Measurements from ENCODE around the gene QRICH2.
A peak's percentile ranks its signal among the peaks of the same experiment; 100 is the strongest.
"Not testable (repeated sequence)": the region's sequence is repeated elsewhere in the genome, so short reads cannot be mapped to it uniquely, and the experiment has no call there.

QRICH2 gene

DNA sequence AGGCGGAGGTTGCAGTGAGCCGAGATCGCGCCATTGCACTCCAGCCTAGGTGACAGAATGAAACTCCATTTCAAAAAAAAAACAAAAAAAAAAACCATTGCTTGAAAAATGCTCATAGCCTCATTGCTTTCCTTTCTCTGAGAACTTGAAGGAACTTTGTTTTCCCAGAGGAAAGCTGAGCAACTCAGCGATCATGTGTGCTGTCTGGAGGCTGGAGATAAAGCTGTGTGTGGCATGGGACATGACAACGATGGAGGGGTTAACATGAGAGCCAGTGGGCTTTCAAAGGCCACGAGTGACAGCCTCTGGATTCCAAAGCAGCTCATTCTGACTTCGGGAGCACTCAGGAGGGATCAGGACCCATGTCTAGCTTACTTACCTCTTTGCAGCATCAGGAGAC is 21.6 kb upstream of the QRICH2 start:
- DNase-seq: no peak

DNA sequence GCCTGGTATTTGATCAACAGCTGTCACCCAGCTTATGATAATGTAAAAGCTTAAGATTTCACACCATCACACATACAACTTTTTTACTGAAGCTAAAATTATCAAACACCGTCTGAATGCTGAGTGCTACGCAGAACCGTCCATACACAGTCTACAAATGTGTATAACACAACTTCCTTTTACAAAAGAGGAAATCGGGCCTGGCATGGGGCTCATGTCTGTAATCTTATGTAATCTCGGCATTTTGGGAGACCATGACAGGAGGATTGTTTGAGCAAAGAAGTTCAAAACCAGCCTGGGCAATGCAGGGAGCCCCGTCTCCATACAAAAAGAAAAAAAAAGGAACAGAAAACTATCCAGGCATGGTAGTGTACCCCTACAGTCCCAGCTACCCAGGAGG is 19.6 kb upstream of the QRICH2 start:
- no peak for DNase-seq

DNA sequence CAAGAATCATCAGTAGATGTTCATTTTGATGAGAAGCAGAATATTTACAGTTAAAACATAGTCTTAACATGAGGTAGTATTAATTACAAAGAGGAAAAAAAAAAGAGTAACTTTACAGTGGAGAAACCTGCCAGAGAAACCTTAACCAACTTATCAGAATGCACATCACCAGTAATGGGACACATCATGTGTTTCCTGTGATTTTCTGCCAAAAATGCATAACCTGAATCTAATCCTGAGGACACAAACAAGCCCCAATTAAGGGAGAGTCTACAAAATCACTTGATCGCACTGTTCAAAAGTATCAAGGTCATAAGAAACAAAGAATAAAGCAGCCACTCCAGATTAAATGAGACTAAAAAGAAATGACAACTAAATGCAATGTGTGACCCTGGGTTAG is 18.2 kb upstream of the QRICH2 start:
- DNase-seq: no peak

DNA sequence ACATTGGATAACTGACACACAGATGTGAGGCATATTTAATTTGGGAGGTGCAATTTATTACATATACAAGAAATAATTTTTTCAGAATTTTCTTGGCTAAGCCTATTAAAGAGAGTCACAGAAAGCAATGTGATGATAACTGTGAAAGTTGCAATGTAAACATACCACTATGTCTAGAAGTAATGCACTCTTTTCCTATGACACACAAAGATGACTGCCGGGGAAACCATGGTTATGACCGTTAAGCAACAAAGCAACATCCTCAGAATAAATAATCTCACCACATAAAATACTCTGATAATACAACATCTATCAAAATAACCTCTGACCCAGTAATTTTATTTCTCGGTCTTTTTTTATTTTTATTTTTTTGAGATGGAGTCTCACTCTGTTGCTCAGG is 10.5 kb upstream of the QRICH2 start:
- no peak for DNase-seq

DNA sequence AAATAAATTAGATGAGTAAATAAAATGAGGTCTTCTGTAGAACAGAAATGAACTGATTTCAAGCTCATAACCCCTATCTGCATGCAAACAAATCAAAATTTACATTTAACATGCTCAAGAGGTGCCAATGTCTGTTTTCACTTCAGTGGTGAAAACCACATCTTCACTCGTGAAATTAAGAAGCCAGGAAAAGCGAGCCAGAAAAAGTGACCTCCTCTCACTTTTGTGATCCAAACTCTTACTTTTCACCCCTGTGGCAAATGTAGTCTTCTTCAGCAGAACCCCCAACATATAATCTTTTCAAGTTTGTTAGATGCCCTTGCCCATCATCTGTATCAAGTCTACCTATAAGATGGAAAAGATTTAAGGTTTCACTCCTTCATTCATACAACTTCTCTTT is 9.5 kb upstream of the QRICH2 start:
- no peak for DNase-seq

DNA sequence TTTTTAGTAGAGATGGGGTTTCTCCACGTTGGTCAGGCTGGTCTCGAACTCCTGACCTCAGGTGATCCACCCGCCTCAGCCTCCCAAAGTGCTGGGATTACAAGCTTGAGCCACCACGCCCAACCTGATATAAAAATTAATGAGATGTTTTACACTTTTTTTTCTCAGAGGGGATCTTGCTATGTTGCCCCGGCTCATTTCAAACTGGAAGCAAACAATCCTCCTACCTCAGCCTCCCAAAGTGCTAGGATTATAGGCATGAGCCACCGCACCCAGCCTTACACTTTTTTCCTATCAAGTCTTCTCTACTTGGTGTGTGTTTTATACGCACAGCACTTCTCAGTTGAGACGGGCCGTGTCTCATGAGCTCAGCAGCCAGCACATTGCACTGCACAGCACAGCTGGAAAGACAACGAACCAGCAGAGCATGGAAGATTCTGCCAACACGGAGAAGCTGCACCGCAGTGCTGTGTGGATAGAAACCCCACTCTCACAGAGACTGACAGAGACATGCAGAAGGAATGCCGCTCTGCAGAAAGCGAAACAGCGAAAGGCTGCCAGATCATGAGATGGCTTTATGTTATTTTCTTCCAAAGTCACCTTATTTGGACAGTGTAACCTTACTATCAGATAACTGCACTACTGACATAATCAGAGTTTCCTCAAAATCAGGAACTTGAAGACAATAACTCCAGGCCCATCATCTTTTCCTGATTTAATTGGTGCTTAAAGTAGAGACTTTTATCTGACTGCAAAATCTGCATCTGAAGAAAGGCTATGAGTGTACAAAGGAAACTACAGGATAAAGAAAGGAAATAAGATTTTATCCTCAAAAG is 6.5 kb upstream of the QRICH2 start:
- DNase-seq: no peak

DNA sequence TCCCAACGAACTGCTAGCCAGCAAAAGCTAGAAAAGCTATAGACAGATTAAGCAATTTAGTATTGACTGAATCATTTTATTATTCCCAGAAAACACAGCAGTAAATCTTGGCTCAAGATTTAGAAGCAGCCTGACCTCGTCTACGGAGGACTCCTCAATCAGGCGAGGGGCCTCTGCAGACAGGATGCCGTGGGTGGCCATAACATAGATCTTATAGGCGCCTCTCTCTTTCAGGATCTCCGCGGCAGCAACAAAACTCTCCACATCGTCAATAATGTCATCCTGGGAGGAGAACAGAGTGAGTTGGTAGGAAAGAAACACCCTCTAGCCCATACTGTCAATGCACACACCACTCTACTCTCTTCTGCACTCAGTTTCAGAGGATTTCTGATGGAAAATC is 4.7 kb upstream of the QRICH2 start:
- DNase-seq: no peak

DNA sequence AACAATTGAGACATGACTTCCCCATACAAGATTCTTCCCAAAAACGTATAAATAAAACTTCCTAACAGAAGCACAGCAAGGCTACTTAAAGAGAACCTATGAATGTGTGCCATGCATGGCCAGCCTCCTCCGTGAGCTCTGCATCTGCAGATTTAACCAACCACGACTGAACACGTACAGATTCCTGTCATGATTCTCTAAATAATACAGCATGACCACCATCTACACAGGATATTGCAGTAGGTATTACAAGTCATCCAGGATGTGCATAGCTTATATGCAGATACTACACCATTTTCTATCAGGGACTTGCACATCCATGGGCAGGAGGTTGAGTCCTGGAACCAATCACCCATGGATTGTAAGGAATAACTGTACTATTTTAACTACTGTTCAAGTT is 1.4 kb upstream of the QRICH2 start:
- no peak for DNase-seq

DNA sequence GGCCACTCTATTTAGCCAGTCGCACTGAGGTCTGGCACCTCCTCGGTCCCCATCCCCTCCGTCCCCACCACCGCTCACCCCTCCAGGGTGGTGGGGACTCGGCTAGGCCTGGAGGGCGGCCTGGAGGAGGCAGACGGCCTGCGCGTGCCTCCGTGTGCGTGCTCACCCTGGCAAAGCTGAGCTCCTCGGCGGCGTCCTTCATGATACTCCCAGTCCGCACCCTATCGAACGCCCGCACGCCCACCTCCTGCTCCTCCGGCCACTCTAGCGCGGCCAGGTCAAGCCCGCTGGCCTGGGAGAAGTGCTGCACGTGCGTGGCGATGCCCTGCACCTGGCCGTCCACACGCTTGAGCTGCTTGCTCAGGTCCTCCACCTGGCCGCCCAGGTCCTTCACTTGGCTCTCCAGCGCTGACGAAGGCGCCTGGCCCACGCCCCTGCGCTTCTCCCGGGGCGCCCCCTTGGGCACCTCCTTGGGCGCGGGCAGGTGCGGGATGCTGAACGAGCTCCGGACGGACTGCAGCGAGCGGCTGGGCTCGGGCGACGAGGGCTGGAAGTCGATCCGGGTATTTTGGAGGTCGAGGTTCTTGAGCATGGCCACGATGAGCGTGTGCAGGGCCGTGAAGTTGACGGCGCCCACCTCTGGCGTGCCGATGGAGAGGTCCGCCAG is 644 bp downstream of the QRICH2 start:
- no peak for DNase-seq

DNA sequence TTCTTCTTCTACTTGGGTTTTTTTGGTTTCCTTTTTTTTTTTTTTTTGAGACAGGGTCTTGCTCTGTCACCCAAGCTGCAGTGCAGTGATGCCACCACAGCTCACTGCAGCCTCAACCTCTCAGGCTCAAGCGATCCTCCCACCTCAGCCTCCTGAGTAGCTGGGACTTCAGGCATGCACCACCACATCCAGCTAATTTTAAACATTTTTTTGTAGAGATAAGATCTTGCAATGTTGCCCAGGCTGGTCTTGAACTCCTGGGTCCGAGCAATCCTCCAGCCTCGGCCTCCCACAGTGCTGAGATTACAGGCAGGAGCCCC is 3.0 kb downstream of the QRICH2 start:
- DNase-seq: not testable (repeated sequence)

DNA sequence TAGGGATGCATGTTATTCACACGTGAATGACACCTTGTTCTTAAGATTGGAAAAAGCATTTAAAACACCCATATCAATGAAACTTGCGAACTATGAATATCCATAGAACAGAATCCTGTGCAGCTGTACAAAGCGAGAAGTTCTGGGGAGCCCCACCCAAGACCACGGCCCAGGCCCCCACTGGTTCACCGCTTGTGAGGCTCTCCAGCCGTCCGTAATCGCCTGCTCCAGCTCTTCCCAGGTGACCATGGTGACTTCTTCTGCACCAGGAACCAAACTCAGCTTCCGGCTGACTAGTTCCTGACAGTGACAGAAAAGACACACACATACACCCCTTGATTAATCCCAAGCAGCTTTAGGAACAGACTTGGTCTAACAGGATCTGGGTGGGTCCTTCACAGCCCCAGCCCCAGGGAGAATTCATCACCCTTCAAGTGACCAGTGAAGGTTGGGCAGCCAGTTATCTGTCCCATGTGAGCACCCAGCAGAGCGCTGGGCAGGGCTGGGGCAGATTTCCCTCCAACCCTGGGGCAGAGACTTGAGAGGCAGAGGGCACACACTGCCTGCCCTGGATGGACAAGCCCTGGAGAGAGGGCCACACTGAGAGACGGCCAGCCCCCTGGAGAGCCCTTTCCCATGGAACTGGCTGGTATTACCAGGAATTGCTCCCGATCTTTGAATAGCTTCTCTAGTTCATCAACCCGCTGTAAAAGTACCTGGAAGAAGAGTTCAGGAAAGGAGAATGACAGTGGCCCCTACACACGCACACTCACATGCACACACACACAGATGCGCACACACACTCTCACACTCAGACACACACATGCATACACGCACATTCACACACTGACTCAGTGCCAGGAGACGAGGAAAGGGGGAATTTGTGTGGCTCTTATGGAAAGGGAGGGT is 3.6 kb downstream of the QRICH2 start:
- DNase-seq: no peak

DNA sequence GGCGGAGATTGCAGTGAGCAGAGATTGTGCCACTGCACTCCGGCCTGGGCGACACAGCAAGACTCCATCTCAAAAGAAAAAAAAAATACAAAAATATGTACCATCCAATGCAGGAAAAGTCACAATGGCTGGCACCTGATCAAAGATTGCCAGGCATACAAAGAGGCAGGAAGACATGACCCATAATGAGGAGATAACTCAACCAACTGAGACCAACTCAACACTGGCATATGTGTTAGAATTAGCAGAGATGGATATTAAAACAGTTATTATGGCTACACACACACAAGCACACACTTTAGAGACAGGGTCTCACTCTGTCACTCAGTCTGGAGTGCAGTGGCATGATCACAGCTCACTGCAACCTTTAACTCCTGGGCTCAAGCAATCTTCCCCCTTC is 10.6 kb downstream of the QRICH2 start:
- DNase-seq: no peak

DNA sequence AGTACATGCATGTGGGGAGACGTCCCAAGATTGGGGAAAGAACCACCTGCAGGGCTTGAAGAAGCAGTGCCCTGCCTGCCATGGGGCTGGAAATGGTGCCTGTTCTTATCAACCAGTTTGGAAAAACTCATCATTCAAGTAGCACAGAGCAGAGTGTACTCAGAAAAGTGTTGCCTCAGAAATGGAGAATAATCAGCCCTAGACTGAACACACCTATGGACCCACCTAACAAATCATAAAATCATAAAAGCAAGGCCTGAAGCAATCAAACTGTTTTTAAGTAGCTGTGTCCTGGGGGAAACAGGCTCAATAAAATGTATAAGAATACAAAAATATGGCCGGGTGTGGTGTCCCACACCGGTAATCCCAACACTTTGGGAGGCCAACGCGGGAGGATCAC is 11.2 kb downstream of the QRICH2 start:
- no peak for DNase-seq

DNA sequence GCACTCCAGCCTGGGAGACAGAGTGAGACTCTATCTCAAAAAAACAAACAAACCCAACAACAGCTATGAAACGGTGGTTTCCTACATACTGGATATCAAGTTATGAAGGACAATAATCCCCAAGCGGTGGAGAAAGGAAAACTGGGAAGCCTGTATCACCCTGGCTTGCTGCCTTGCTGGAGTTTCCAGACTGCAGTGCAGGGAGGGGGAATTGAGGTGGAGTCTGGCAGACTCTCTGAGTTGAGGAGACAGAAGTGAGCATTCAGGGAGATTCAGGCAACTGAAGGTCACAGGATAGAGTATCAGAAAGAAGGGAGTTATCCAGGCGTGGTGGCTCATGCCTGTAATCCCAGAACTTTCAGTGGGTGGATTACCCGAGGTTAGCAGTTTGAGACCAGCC is 11.9 kb downstream of the QRICH2 start:
- no peak for DNase-seq

DNA sequence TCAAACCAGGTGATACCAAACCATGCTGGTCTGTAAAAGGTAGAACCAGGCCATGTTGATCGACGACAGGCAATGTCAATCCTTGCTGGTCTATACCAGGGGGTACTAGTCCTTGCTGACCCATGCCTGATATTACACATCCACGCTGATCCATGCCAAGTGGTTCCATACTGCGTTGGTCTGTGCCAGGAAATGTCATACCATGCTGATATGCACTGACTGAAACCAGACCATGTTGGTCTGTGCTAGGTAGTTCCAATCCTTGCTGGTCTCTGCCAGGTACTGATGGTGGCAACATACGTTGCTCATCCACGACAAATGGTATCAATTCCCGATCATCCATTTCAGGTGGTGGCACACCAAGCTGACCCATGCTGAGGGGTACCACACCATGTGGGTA is 15.0 kb downstream of the QRICH2 start:
- no peak for DNase-seq

DNA sequence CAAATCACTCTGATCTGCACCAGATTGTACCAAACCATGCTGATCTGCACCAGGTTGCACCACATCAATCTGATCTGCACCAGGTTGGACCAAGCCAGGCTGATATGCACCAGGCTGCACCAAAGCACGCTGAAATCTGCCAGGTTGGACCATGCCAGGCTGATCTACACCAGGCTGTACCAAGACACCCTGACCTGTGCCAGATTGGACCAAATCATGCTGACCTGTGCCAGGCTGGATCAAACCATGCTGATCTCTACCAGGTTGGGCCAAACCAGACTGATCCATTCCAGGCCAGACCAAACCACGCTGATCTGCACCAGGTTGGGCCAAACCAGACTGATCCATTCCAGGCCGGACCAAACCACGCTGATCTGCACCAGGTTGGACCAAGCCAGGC is 15.5 kb downstream of the QRICH2 start:
- DNase-seq: no peak

DNA sequence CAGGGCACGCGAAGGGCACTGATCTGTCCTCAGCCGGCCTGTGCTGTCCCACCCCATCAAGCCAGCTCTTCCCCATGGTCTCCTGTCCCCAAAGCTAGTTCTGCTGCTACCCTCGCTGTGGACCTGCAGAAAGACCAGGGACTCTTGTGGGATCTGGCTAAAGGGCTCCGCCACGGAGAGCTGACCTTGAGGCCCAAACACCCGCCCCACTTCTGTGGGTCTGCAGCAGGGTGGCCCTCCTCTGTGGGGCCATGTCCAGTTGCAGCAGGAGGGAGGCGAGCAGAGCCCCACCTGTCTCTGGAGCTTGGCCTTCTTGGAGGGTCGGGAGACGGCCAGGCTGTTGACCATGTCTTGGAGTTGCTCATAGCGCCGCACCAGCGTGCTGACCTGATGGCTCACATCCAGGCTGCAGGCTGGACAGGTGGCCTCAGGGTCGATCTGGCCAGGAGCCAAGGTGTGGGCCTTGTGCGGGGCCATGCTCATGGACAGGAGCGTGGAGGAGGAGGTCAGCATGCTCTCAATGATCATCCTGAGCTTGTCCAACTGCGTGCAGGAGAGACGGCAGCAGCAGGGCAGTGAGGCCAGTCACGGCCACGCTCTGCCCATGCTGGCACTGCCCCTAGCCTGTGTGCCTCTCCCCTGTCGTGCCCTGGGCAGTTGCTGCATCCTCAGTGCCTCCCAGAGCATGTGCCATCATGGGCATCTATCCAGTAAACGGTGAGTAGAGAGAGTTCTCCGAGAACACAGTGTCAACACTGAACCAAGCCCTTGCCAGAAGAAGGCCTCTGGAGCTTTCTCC is 26.3 kb downstream of the QRICH2 start:
- DNase-seq: no peak

DNA sequence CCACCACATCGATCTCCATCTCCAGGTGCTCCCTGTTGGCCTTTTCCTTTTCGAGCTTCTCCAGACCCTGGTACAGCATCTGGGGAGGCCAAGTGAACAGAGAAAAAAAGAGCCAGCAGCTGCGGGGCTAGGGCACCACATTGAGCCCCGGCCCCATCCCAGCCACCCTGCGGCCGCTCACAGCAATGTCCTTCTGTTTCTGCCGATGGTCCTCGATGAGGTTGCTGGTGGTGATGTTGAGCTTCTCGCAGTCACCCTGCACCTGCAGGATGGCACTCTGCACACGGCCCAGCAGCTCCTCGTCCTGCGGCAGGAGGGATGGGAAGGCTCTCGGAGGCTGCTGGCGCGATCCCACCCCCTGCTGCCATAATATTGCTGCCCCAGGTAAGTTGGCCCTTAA is 27.4 kb downstream of the QRICH2 start:
- DNase-seq: no peak

DNA sequence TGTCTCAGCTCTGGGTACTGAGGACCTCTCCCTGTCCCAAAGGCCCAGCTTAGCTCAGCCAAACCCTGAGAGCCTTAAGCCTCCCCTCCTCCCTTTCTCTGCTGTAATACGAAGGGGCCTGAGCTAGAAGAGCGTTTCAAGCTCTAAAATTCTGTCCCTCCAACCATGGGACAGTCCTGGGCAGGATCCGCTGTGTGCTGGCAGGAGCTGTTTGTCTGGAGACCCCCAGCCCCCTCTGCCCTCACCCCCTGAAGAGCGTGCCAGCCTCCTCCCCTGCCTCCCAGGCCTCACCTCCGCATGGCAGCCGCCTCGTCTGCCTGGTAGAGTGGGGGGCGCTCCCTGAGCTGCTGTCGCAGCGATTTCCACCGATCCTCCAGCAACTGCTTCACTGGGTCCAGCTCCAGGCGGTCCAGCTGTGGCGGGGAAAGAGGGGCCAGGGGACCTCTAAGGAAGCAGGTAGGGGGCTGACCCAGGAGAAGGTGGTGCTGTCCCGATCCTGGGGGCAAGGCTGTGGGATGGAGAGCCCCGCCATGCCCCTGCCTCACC is 28.3 kb downstream of the QRICH2 start:
- DNase-seq: no peak

DNA sequence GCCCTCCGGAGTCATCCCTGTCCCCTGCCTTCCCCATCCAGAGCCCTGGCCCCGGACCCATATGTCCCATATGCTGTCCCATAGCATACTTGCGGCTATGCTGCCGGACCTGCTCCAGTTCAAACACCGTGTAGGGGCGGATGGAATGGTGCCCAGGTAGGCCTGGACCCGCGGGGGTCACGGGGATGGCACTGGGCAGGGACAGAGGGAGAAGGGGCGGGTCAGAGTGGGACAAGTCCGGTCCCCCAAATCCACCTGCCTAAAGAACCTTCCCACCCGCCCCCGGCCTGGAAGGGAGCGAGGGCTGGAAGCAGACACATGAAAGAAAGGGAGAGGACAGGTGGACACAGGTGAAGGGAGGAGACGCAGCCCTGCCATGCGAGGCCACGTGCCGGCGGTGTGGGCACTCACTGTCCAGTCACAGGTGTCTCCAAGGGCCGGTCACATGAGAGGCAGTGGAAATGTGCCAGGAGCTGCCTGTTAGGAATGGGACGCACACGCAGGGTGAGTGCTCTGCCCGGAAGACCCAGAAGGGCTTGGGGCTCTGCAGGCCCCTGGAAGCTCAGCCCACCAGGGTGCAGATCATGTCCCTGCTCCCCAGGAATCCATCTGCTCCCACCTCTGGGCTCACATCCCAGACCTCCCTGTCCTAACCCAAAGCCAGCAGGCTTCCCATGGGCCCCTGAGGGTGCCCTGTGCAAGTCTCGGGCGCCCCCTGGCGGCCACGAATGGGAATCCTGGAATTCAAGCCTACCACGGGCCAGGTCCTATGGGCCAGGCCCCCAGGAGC is 28.9 kb downstream of the QRICH2 start:
- DNase-seq: peak; percentile 71 to 84

DNA sequence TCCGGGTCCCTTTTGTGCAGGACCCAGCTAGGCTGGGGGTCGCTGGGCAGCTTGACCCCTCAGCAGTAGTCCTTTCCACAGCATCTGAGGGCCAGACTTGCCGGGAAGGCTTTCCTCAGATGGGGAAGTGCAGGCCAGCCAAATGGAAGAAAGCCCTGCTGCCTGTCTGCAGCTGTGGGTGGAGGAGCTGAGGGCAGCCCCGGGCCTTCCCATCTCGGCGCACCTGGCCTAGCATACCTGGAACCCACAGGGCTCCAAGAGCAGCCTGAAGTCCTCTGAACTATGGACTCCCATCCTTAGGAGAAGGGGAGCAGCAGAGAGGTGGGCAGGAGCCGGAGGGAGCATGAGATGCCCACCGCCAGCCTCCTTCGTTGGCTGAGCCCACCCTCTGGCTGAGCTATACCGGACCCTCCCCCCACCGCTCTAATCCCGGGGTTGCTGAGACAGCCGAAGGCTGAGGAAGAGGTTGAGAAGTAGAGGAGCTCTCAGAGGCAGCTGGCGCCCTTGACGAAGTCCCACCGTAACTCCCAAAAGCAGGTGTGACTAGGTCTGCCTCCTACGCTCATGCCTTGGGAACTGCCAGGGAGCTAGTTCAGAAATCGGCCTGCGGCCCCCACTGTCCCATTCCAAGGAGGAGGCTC is 29.7 kb downstream of the QRICH2 start:
- no peak for DNase-seq
